ENCODE results near the gene TPRX2. TPM values are rescaled to one million over a fixed set of nuclear protein-coding genes. Genes with fewer than 3 reads are reported as not detected.

The TPRX2 gene
- polyA plus RNA-seq, 1 donor from 2014 or later: not detected

- Histone ChIP-seq H4K20me1 (ENCODE audit: insufficient read depth) (no peaks in the 10 kb centered on the region), H3K79me2 (replicated peaks; ENCODE audit: insufficient read depth, low read length) (no peaks in the 10 kb centered on the region), H2AFZ (ENCODE audit: low read depth, low read length) (no peak overlapping the region), H3K9ac (ENCODE audit: low read length) (no peak overlapping the region), H3K9me2 (ENCODE audit: insufficient read depth, low read length) (no peaks in the 10 kb centered on the region), H3K4me2 (ENCODE audit: low read length) (no peak overlapping the region), H3K4me3 (ENCODE audit: low read length) (no peak overlapping the region), H3K27ac (ENCODE audit: low read length) (no peak overlapping the region), H3F3A (ENCODE audit: insufficient read depth, low read length, poor library complexity, severe bottlenecking) (no peaks in the 10 kb centered on the region), H3K36me3 (ENCODE audit: insufficient read depth, low read length) (no peaks in the 10 kb centered on the region), H3K9me3 (ENCODE audit: low read length) (no peaks in the 10 kb centered on the region), H3K27me3 (ENCODE audit: insufficient read depth, low read depth, low read length) (no peaks in the 10 kb centered on the region)
- no peak for TF ChIP-seq EP300 (conservative IDR thresholded peaks at IDR 0.05; ENCODE audit: poor library complexity, severe bottlenecking)
- TF ChIP-seq TAF1 (IDR thresholded peaks at IDR 0.05; ENCODE audit: low read depth): no peak
- no peak for TF ChIP-seq RAD21 (conservative IDR thresholded peaks at IDR 0.05)
- TF ChIP-seq POLR2AphosphoS5 (IDR thresholded peaks at IDR 0.05): no peak
- no peak for TF ChIP-seq CTCF (IDR thresholded peaks at IDR 0.05; ENCODE audit: poor library complexity, severe bottlenecking)
- TF ChIP-seq SMC3 (conservative IDR thresholded peaks at IDR 0.05; ENCODE audit: poor library complexity): no peak
- TF ChIP-seq EZH2 (IDR thresholded peaks at IDR 0.05; ENCODE audit: borderline replicate concordance, insufficient read depth, low read length, poor library complexity, severe bottlenecking): no peak
- TF ChIP-seq, protein P1, sequence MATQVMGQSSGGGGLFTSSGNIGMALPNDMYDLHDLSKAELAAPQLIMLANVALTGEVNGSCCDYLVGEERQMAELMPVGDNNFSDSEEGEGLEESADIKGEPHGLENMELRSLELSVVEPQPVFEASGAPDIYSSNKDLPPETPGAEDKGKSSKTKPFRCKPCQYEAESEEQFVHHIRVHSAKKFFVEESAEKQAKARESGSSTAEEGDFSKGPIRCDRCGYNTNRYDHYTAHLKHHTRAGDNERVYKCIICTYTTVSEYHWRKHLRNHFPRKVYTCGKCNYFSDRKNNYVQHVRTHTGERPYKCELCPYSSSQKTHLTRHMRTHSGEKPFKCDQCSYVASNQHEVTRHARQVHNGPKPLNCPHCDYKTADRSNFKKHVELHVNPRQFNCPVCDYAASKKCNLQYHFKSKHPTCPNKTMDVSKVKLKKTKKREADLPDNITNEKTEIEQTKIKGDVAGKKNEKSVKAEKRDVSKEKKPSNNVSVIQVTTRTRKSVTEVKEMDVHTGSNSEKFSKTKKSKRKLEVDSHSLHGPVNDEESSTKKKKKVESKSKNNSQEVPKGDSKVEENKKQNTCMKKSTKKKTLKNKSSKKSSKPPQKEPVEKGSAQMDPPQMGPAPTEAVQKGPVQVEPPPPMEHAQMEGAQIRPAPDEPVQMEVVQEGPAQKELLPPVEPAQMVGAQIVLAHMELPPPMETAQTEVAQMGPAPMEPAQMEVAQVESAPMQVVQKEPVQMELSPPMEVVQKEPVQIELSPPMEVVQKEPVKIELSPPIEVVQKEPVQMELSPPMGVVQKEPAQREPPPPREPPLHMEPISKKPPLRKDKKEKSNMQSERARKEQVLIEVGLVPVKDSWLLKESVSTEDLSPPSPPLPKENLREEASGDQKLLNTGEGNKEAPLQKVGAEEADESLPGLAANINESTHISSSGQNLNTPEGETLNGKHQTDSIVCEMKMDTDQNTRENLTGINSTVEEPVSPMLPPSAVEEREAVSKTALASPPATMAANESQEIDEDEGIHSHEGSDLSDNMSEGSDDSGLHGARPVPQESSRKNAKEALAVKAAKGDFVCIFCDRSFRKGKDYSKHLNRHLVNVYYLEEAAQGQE (IDR thresholded peaks at IDR 0.05; ENCODE audit: borderline replicate concordance): no peak
- TF ChIP-seq MXI1 (conservative IDR thresholded peaks at IDR 0.05; ENCODE audit: poor library complexity, severe bottlenecking): no peak
Observed at GRCh38 chr19:47891923-47892666, 33.1 kb downstream of the TPRX2 start.

GRCh38 chr19:47895165-47895782 is 36.2 kb downstream of the TPRX2 start:
- no peaks in the 10 kb centered on the region for H3K9me2 ChIP-seq (ENCODE audit: insufficient read depth, low read length)
- H3K27me3 ChIP-seq (ENCODE audit: insufficient read depth, low read depth, low read length): no peaks in the 10 kb centered on the region
- no peaks in the 10 kb centered on the region for H4K20me1 ChIP-seq (ENCODE audit: insufficient read depth)
- no peaks in the 10 kb centered on the region for H3F3A ChIP-seq (ENCODE audit: insufficient read depth, low read length, poor library complexity, severe bottlenecking)
- TF ChIP-seq, protein P1 (IDR thresholded peaks at IDR 0.05; ENCODE audit: borderline replicate concordance): no peak
- TF ChIP-seq TAF1 (IDR thresholded peaks at IDR 0.05; ENCODE audit: low read depth): no peak
- no peak for TF ChIP-seq SMC3 (conservative IDR thresholded peaks at IDR 0.05; ENCODE audit: poor library complexity)
- TF ChIP-seq EZH2 (IDR thresholded peaks at IDR 0.05; ENCODE audit: borderline replicate concordance, insufficient read depth, low read length, poor library complexity, severe bottlenecking): no peak
- TF ChIP-seq POLR2AphosphoS5 (IDR thresholded peaks at IDR 0.05): no peak
- TF ChIP-seq RAD21 (conservative IDR thresholded peaks at IDR 0.05): no peak
- no peak for TF ChIP-seq CTCF (IDR thresholded peaks at IDR 0.05; ENCODE audit: poor library complexity, severe bottlenecking)
- TF ChIP-seq MXI1 (conservative IDR thresholded peaks at IDR 0.05; ENCODE audit: poor library complexity, severe bottlenecking): no peak
- TF ChIP-seq EP300 (conservative IDR thresholded peaks at IDR 0.05; ENCODE audit: poor library complexity, severe bottlenecking): no peak
- no peak overlapping the region for H3K4me3 ChIP-seq (ENCODE audit: low read length)
- no peak overlapping the region for H3K4me2 ChIP-seq (ENCODE audit: low read length)
- no peaks in the 10 kb centered on the region for H3K9me3 ChIP-seq (ENCODE audit: low read length)
- no peak overlapping the region for H3K9ac ChIP-seq (ENCODE audit: low read length)
- no peaks in the 10 kb centered on the region for H3K79me2 ChIP-seq (replicated peaks; ENCODE audit: insufficient read depth, low read length)
- no peak overlapping the region for H2AFZ ChIP-seq (ENCODE audit: low read depth, low read length)
- H3K36me3 ChIP-seq (ENCODE audit: insufficient read depth, low read length): no peaks in the 10 kb centered on the region
- H3K27ac ChIP-seq (ENCODE audit: low read length): no peak overlapping the region
